T follicular helper cell (primary cell): ENCODE data around the gene SLC16A5.
"Not testable (repeated sequence)": the region's sequence is repeated elsewhere in the genome, so short reads cannot be mapped to it uniquely, and the experiment has no call there.

Source experiments
- DNase-seq: peaks from one replicate; pipeline ENCODE4 v3.0.0-alpha.2; 2020; ENCODE audit warnings: low read depth
- total RNA-seq, 2 experiments: gene quantifications; one replicate each; lab custom pipeline; 2026; lab: John Stamatoyannopoulos, UW

SLC16A5 gene, protein sequence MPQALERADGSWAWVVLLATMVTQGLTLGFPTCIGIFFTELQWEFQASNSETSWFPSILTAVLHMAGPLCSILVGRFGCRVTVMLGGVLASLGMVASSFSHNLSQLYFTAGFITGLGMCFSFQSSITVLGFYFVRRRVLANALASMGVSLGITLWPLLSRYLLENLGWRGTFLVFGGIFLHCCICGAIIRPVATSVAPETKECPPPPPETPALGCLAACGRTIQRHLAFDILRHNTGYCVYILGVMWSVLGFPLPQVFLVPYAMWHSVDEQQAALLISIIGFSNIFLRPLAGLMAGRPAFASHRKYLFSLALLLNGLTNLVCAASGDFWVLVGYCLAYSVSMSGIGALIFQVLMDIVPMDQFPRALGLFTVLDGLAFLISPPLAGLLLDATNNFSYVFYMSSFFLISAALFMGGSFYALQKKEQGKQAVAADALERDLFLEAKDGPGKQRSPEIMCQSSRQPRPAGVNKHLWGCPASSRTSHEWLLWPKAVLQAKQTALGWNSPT
- total RNA-seq, result 1.5 to 16.7 reads per million in 2 experiments

GRCh38 chr17:75087558-75088453 is at the start of gene SLC16A5:
SLC16A5 (plus strand) TSS chr17:75087954; CDS start chr17:75093637, 5,683 bp downstream.
- no peak for DNase-seq

- DNase-seq, result no peak
Measured at GRCh38 chr17:75039238-75039637, 48.5 kb upstream of the SLC16A5 start.

GRCh38 chr17:75041656-75042280 is 46.0 kb upstream of the SLC16A5 start:
- no peak for DNase-seq

- not testable (repeated sequence) for DNase-seq
Measured at GRCh38 chr17:75043789-75044188, 44.0 kb upstream of the SLC16A5 start.

- no peak for DNase-seq
Measured at GRCh38 chr17:75044716-75045115, 43.0 kb upstream of the SLC16A5 start.

DNA sequence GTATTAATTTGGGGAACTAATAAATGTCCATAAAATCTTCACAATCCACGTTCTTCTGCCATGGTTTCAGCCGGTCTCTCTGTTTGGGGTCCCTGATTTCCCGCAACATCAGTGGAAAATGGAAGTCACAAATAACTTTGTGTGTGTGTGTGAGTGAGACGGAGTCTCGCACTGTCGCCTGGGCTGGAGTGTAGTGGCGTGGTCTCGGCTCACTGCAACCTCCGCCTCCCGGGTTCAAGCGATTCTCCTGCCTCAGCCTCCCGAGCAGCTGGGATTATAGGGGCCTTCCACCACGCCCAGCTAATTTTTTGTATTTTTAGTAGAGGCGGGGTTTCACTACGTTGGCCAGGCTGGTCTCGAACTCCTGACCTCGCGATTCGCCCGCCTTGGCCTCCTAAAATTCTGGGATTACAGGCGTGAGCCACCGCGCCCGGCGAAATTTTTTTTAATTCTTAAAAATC is 41.8 kb upstream of the SLC16A5 start:
- DNase-seq, result not testable (repeated sequence)

DNA sequence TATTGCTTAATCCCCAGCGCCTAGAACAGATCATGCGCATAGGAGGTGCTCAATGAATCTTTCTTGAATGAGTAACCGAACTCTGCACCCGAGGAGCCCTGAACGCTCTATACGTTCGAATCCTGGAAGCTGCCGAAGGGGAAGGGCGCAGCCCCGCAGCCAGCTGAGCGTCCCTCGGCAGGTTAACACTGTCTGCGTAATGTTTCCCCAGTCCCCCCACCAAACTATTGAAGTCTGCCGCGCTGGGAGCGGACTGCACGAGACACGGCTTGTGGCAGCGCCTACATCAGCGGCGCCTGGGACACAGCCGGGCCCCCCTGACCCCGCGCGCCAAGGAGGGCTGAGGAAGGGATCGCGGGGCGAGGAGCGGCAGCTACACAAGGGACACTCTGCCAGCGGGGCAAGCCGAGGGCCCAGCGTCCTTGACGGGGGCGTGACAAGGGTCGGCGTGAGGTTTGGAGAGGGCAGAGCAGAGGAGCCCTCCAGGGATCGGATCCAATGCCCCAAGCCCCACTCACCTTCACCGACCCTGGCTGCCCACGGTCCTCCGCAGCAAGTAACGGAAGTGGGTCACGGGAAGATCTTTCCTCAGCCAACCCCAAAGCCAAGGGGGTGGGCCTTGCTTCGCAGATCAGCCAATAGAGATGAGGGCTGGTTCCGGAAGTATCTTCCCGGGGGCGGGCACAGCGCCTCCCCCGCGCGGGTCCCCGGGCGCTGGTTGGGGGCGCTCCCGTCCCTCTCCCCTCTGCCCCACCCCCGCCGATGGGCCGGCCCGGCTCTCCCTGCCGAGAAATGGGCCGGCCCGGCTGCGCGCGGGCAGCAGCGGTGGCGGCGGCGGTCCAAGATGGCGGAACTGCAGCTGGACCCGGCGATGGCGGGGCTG is 41.1 kb upstream of the SLC16A5 start, which contains the start of the genes ATP5PD and KCTD2:
TSS of gene ATP5PD (minus strand) at position 563 of the 883 bp plus-strand sequence. CDS start 4,319 bp downstream, outside the sequence.
TSS of gene KCTD2 (plus strand) at position 819 of the 883 bp plus-strand sequence. CDS start at position 845, 26 bp downstream.
- peak; percentile 89 for DNase-seq

- no peak for DNase-seq
Measured at GRCh38 chr17:75047398-75048098, 40.2 kb upstream of the SLC16A5 start.

GRCh38 chr17:75048249-75048878 is 39.4 kb upstream of the SLC16A5 start:
- DNase-seq, result no peak

DNA sequence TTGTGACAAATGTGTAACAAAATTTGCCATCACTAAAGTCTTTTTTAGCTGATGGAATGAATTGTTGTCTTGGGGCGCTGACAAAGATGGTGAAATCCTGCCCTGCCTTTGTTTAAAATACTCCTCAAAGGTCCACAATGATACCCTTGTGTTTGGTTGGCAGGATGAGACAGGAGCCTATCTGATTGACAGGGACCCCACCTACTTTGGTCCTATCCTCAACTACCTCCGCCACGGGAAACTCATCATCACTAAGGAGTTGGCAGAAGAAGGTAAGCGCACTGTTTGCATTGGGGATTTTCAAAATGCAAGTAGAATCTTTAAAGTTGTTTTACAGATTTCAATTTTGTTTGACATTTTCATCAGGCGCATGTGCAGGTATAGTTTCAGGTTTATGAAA is 38.7 kb upstream of the SLC16A5 start:
- DNase-seq, result no peak

GRCh38 chr17:75049706-75050105 is 38.0 kb upstream of the SLC16A5 start:
- DNase-seq, result no peak

DNA sequence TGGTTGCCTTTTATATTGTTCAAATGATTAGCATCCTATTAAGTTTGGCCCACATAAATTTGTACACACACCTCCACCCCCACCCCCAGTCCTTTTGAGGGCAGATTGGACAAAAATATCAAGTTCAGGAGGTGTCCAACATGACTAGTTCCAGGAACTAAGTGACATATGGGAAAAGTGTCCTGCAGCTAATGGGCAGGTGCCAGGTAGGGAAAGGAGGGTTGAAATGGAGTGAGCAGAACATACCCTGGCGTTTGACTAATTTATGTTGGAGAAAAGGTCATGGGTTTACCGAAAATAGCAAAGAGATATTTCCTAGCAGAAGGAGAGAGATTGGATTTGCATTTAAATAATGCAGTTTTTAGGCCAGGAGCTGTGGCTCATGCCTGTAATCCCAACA is 35.8 kb upstream of the SLC16A5 start:
- no peak for DNase-seq

- DNase-seq, result no peak
Measured at GRCh38 chr17:75059369-75060345, 28.1 kb upstream of the SLC16A5 start.

DNA sequence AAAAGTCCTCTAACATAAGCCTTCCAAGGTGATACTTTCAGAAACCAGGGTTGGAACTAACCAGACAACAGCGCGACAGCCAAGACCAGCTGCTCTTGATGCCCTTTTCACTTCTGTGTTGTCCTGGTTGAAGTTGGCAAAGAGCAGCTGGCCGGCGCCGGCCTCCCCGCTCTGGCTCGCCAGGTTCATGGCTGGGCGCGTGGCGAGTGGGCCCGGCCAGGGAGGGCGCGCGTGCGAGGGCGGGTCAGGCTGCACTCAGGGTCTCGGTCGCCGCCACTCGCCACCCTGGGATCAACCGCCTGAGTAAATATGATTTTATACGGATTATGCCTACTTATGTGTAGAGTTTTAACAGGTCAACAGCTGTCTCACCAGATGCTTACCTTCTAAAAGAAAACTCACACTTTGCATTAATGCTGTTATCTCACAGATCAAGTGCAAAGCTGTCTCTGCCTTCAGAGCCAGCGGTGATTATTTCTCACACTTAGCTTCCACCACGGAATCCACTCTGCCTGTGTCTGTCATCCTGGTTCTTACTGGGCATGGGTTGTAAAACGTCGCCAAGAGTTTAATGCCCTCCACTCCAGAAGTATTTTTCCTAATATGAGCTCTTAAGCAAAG is 27.2 kb upstream of the SLC16A5 start:
- DNase-seq, result no peak

GRCh38 chr17:75061055-75061438 is 26.7 kb upstream of the SLC16A5 start:
- DNase-seq, result no peak

DNA sequence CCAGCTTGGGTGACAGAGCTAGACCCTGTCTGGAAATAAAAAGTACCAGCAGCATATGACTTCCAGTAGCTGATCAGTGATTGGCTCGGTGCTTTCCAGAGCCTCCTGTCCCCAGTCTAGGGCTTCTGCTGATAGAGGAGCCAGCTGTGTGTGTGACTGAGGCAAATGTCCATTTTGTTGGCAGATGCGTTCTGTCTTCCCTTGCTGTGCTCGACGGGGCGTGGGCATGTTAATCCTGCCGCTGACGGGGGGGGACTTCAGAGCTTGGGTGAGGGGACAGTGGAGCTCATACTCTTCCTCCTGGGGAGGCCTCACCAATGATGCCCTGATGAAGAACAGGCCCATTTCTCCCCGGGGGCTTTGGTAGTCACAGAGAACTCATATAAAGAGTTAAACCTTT is 26.1 kb upstream of the SLC16A5 start:
- no peak for DNase-seq

GRCh38 chr17:75063201-75063600 is 24.6 kb upstream of the SLC16A5 start:
- DNase-seq, result no peak

DNA sequence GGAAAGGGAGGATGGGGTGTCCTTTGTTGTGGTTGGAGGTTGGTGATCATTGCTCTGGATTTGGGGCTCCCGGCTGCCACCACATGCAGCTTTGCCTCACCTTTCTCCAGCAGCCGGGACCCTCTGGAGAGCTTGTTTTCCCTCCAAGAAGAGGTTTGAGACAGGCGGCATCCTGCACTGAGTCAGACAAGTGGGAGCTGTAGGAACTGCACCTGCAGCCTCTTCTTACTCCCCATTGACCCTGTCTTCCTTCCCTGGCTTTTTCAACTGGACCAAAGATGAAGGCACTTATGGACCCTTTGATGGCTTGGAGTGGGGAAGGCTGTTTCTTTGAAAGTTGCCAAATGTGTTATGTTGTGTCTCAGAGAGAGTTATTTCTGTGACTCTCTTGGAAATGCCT is 24.1 kb upstream of the SLC16A5 start:
- no peak for DNase-seq
